Suprapubic skin (tissue), 4 donors: ENCODE data around the gene WDR74. TPM values are rescaled to one million over a fixed set of nuclear protein-coding genes. Genes with fewer than 3 reads are reported as not detected.

Source experiments
- DNase-seq, 2 donors: peaks; one replicate each; pipeline ENCODE4 v3.0.0-alpha.2; 2019; ENCODE audit warnings: low spot score in 2 of 2
- H3K27ac ChIP-seq: fragments of 200-600 bp; sonication (generic); one replicate; pipeline ENCODE4 v1.5.1; 2019
- H3K27me3 ChIP-seq: fragments of 200-600 bp; sonication (generic); one replicate; pipeline ENCODE4 v1.5.1; 2019
- H3K36me3 ChIP-seq: fragments of 200-600 bp; sonication (generic); one replicate; pipeline ENCODE4 v1.5.1; 2019
- H3K4me1 ChIP-seq: fragments of 200-600 bp; sonication (generic); one replicate; pipeline ENCODE4 v1.5.1; 2019
- H3K4me3 ChIP-seq: fragments of 200-600 bp; sonication (generic); one replicate; pipeline ENCODE4 v1.5.1; 2019; ENCODE audit warnings: mild to moderate bottlenecking
- H3K9me3 ChIP-seq: fragments of 200-600 bp; sonication (generic); one replicate; pipeline ENCODE4 v1.5.1; 2019
- EP300 ChIP-seq: sonication (generic); formaldehyde crosslinking; IDR thresholded peaks from one replicate; pipeline ENCODE4 v1.6.1; 2017; ENCODE audit warnings: antibody characterized with exemption
- POLR2A ChIP-seq, 2 donors: fragments of 450-650 bp; IDR thresholded peaks; one replicate each; pipeline ENCODE4 v1.6.1; 2017; ENCODE audit warnings: antibody characterized with exemption in 2 of 2, mild to moderate bottlenecking in 2 of 2, moderate library complexity in 2 of 2
- POLR2AphosphoS5 ChIP-seq, 3 donors: sonication (generic); formaldehyde crosslinking; IDR thresholded peaks; one replicate each; pipeline ENCODE4 v1.6.1; 2017; ENCODE audit warnings: antibody characterized with exemption in 3 of 3
- WGBS: methylation state at CpG from one replicate; pipeline ENCODE4 v1.1.5; 2018; 5-methylcytosine and 5-hydroxymethylcytosine counted together
- total RNA-seq, 4 donors: library from RNA; depleted of rRNA; stranded (reverse); fragments of >200 nt; gene quantifications; one replicate each; pipeline ENCODE4 v1.1.0, GENCODE V29; 2016
- TF ChIP-seq, protein P1 (sequence below), 2 donors: fragments of 200-600 bp in 1 of 2; fragments of 450-650 bp in 1 of 2; sonication (generic) in 1 of 2; IDR thresholded peaks; one replicate each; pipeline ENCODE4 v1.5.1; 2016 to 2019; ENCODE audit warnings: antibody characterized with exemption in 2 of 2, mild to moderate bottlenecking in 1 of 2, moderate library complexity in 1 of 2

Gene WDR74
- total RNA-seq, 4 donors from 2014 or later = 63.3 to 79.8 (median 70.3) TPM

DNA sequence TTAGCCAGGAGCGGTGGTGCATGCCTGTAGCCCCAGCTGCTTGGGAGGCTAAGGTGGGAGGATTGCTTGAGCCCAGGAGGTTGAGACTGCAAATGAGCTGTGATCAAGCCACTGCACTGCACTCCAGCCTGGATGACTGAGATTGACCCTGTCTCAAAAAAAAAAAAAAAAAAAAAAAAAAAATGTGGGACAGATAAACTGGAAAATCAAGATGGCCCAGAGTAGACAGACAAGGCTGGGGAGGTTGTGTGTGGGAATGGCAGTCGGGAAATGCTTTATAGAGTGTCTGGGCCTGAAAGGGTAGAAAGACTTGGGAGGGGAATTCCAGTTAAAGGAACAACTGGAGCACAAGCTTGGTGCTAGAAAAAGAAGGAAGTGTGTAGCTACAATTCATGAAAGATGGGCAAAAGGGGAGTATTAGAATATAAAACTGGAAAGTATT lies 18.2 kb upstream of the WDR74 start:
- Histone ChIP-seq H3K27me3 (no peaks in the 10 kb centered on the region), H3K27ac (peak overlapping the region; percentile 26), H3K4me3 (no peak overlapping the region), H3K4me1 (peaks cover 46% of the 10 kb centered on the region), H3K9me3 (no peaks in the 10 kb centered on the region), H3K36me3 (peaks cover 17% of the 10 kb centered on the region)
- no peak for DNase-seq
- WGBS = 60% methylated on average over 2 of the region's 2 CpGs
- TF ChIP-seq, protein P1, sequence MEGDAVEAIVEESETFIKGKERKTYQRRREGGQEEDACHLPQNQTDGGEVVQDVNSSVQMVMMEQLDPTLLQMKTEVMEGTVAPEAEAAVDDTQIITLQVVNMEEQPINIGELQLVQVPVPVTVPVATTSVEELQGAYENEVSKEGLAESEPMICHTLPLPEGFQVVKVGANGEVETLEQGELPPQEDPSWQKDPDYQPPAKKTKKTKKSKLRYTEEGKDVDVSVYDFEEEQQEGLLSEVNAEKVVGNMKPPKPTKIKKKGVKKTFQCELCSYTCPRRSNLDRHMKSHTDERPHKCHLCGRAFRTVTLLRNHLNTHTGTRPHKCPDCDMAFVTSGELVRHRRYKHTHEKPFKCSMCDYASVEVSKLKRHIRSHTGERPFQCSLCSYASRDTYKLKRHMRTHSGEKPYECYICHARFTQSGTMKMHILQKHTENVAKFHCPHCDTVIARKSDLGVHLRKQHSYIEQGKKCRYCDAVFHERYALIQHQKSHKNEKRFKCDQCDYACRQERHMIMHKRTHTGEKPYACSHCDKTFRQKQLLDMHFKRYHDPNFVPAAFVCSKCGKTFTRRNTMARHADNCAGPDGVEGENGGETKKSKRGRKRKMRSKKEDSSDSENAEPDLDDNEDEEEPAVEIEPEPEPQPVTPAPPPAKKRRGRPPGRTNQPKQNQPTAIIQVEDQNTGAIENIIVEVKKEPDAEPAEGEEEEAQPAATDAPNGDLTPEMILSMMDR (IDR thresholded peaks at IDR 0.05) = no peak
- TF ChIP-seq POLR2AphosphoS5 (IDR thresholded peaks at IDR 0.05) (no peak), POLR2A (IDR thresholded peaks at IDR 0.05) (no peak), EP300 (no peak)

DNA sequence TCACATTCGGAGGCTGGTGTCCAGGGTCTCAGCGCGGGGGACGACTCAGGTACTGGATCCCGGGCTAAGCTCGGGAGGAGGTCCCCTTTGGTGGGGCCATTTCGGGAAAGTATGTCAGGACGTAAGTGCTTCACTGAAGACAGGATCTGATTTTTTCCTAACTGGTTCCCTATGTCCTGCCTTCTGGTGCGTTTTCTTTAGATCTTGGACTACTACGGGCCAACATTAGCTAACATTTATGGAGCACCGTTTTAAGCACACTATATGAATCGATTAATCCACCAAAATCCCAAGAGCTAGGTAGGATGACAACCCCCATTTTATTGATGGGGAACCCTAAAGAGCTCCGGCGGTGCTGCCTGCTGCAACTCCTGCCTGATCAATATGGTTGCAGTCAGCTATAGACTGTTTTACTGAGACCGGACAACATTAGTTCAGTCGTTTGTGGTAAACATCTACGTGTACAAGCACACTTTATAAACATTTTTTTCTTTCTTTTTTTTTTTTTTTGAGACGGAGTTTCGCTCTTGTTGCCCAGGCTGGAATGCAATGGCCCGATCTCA lies 17.0 kb upstream of the WDR74 start:
- TF ChIP-seq, protein P1 (IDR thresholded peaks at IDR 0.05) = peak in 1 of 2 donors; percentile 6
- TF ChIP-seq POLR2A (IDR thresholded peaks at IDR 0.05) = no peak
- TF ChIP-seq POLR2AphosphoS5 (IDR thresholded peaks at IDR 0.05) = no peak
- no peak for TF ChIP-seq EP300
- Histone ChIP-seq H3K4me1 (peaks cover 47% of the 10 kb centered on the region), H3K27me3 (no peaks in the 10 kb centered on the region), H3K4me3 (peak overlapping the region; percentile 88), H3K36me3 (peaks cover 26% of the 10 kb centered on the region), H3K27ac (peak overlapping the region; percentile 85), H3K9me3 (no peaks in the 10 kb centered on the region)
- DNase-seq = no peak
- WGBS = 10% methylated on average over 20 of the region's 20 CpGs

DNA sequence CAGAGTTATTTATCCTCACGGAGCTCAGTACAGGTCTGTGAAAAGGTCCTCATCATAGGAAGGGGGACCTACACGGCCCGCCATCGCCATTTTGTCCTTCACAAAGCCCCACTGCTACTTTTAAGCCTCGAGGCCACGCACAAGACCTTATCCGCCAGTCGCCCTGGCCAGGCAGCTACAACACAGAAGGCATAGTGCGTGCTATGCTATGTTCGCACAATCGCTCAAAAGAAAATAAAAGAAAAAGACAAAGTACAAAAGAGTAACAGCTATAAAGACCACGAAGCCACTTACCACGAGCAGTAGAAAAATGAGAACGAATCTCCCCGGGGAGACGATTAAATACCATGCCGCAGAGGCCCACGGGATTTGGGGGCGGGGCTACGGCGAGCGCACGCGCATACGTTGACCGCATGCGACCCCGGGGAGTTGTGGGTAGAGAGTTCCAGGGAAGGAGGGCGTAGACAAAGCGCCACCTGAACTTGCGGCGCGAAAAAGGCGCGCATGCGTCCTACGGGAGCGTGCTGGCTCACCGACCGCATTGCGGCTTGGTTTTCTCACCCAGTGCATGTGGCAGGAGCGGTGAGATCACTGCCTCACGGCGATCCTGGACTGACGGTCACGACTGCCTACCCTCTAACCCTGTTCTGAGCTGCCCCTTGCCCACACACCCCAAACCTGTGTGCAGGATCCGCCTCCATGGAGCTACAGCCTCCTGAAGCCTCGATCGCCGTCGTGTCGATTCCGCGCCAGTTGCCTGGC lies 16.4 kb upstream of the WDR74 start:
- Histone ChIP-seq H3K36me3 (peaks cover 28% of the 10 kb centered on the region), H3K4me1 (peaks cover 50% of the 10 kb centered on the region), H3K4me3 (peak overlapping the region; percentile 88), H3K27ac (peak overlapping the region; percentile 85), H3K9me3 (no peaks in the 10 kb centered on the region), H3K27me3 (no peaks in the 10 kb centered on the region)
- TF ChIP-seq POLR2AphosphoS5 (IDR thresholded peaks at IDR 0.05) (peak; percentile 81 to 98 (median 97)), POLR2A (IDR thresholded peaks at IDR 0.05) (peak; percentile 95), EP300 (no peak)
- TF ChIP-seq, protein P1 (IDR thresholded peaks at IDR 0.05) = no peak
- DNase-seq = peak; percentile 98
- under 1% methylated on average over 44 of the region's 54 CpGs for WGBS

DNA sequence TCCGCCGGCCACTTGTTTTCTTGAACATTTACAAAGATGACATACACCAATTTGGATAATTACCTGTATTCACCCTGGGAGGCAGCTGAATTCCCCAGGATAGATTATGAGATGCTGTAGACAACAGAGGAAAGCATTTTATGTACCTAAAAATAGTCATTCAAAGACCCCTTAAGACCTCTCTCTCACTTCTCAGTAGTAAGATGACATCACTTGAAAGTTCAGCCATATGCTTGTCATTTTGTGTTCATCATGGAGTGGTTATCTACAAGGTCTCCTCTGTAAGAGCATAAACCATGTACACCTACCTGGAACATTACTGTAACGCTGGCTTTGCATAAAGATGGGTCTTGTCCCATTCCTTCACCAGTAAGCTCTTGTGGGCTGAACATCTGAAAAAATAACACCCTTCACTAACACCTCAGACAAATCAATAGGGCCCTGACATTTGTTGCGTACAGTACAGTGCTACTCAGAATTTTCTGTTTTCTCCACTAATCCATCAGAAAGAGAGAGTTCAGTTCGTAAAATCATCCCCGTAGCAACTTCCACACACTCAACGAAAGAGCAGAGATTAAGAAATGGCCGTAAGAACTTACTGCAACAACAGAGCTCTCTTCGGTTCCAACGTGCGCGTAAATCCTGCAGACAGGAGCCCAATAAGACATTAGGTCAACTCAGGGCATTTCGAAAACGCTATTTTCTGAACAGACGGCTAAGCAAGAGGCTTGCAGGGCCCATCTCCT lies 15.6 kb upstream of the WDR74 start:
- H3K27me3 ChIP-seq = no peaks in the 10 kb centered on the region
- H3K4me1 ChIP-seq = peaks cover 50% of the 10 kb centered on the region
- peaks cover 28% of the 10 kb centered on the region for H3K36me3 ChIP-seq
- 4% methylated on average over 15 of the region's 15 CpGs for WGBS
- peak overlapping the region; percentile 85 for H3K27ac ChIP-seq
- peak overlapping the region; percentile 88 for H3K4me3 ChIP-seq
- no peak for TF ChIP-seq POLR2A (IDR thresholded peaks at IDR 0.05)
- H3K9me3 ChIP-seq = no peaks in the 10 kb centered on the region
- no peak for DNase-seq

DNA sequence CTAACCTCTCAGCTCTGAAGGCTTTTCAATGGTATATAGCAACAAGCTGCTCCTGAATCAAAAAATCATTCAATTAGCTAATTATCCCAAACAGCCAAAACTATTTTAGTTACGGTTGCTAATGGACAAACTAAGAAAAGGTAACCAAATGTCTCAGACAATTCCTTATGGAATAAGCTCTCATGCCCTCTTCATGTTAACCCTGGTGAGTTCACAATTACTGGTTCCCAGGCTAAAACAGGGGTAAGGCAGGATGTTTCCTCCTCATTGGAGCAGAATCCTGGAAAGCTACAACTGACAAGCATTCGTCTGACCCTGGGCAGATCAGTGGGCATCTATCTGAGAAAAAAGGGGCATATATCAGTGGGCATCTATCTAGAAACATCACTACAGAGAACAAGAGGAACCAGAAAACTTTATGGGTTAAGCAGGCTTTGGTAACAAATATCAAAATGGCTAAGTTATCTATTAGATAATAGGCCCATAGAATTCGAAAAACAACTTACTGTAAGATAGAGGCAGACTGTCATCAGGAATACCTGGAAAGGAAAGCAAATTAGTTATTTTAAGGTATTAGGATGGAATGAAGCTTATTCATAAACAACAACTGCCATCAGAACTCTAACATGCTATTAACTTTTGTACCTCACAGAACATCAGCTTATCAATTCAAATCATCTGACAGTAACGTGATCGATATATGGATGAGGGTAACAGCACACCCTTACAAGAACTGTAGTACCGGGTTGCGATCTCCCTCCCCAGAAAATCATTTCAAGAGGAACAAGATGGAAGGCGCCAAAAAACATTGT lies 14.8 kb upstream of the WDR74 start:
- Histone ChIP-seq H3K27ac (peak overlapping the region; percentile 85), H3K4me3 (peak overlapping the region; percentile 88), H3K36me3 (peaks cover 28% of the 10 kb centered on the region), H3K9me3 (no peaks in the 10 kb centered on the region), H3K27me3 (no peaks in the 10 kb centered on the region), H3K4me1 (peaks cover 50% of the 10 kb centered on the region)
- WGBS = 15% methylated on average over 8 of the region's 8 CpGs
- DNase-seq = no peak
- no peak for TF ChIP-seq EP300
- no peak for TF ChIP-seq POLR2AphosphoS5 (IDR thresholded peaks at IDR 0.05)
- TF ChIP-seq, protein P1 (IDR thresholded peaks at IDR 0.05) = no peak
- no peak for TF ChIP-seq POLR2A (IDR thresholded peaks at IDR 0.05)
